ENCODE measurements around the gene GPSM1.

Gene GPSM1

GRCh38 chr9:136305804-136306203 lies 21.5 kb upstream of the GPSM1 start:
- no peak for DNase-seq

- no peak for DNase-seq
These were observed 20.8 kb upstream of the GPSM1 start for GRCh38 chr9:136306211-136307208.

- DNase-seq = no peak
These were observed 20.1 kb upstream of the GPSM1 start for GRCh38 chr9:136307215-136307750.

GRCh38 chr9:136308006-136308701 lies 19.2 kb upstream of the GPSM1 start:
- DNase-seq = no peak

GRCh38 chr9:136308702-136309053 lies 18.7 kb upstream of the GPSM1 start:
- DNase-seq = no peak

GRCh38 chr9:136309101-136309801 lies 18.1 kb upstream of the GPSM1 start:
- no peak for DNase-seq

GRCh38 chr9:136309806-136310220 lies 17.5 kb upstream of the GPSM1 start:
- DNase-seq = no peak

GRCh38 chr9:136310273-136311030 lies 16.9 kb upstream of the GPSM1 start:
- no peak for DNase-seq

- no peak for DNase-seq
These were observed 16.0 kb upstream of the GPSM1 start for GRCh38 chr9:136311051-136312008.

GRCh38 chr9:136312009-136312375 lies 15.3 kb upstream of the GPSM1 start:
- no peak for DNase-seq

- DNase-seq = peak; percentile 24
These were observed 14.9 kb upstream of the GPSM1 start for GRCh38 chr9:136312436-136312835.

- no peak for DNase-seq
These were observed 14.0 kb upstream of the GPSM1 start for GRCh38 chr9:136313111-136314055.

- DNase-seq = no peak
These were observed 13.3 kb upstream of the GPSM1 start for GRCh38 chr9:136314056-136314416.

GRCh38 chr9:136314944-136315343 lies 12.4 kb upstream of the GPSM1 start:
- DNase-seq = no peak

- no peak for DNase-seq
These were observed 11.0 kb upstream of the GPSM1 start for GRCh38 chr9:136316271-136316751.

GRCh38 chr9:136316896-136317676 lies 10.3 kb upstream of the GPSM1 start:
- no peak for DNase-seq

GRCh38 chr9:136317695-136318094 lies 9.6 kb upstream of the GPSM1 start:
- no peak for DNase-seq

GRCh38 chr9:136318111-136318775 lies 9.1 kb upstream of the GPSM1 start:
- no peak for DNase-seq

All from central memory CD4-positive, alpha-beta T cell (primary cell).